Measurements from ENCODE around the gene FGD3.

GRCh38 chr9:93039976-93040375 is 92.7 kb downstream of the FGD3 start:
- no peak for TF ChIP-seq CTCF (conservative IDR thresholded peaks at IDR 0.05)
- no peak for TF ChIP-seq EZH2 (IDR thresholded peaks at IDR 0.05; ENCODE audit: low read depth)
